ENCODE results near the gene ATP6V1G2.
"Not testable (repeated sequence)": the region's sequence is repeated elsewhere in the genome, so short reads cannot be mapped to it uniquely, and the experiment has no call there.

Gene ATP6V1G2

GRCh38 chr6:31528307-31528777 is 18.1 kb downstream of the ATP6V1G2 start:
- H3K27ac ChIP-seq: no peak overlapping the region
- TF ChIP-seq, protein P1, sequence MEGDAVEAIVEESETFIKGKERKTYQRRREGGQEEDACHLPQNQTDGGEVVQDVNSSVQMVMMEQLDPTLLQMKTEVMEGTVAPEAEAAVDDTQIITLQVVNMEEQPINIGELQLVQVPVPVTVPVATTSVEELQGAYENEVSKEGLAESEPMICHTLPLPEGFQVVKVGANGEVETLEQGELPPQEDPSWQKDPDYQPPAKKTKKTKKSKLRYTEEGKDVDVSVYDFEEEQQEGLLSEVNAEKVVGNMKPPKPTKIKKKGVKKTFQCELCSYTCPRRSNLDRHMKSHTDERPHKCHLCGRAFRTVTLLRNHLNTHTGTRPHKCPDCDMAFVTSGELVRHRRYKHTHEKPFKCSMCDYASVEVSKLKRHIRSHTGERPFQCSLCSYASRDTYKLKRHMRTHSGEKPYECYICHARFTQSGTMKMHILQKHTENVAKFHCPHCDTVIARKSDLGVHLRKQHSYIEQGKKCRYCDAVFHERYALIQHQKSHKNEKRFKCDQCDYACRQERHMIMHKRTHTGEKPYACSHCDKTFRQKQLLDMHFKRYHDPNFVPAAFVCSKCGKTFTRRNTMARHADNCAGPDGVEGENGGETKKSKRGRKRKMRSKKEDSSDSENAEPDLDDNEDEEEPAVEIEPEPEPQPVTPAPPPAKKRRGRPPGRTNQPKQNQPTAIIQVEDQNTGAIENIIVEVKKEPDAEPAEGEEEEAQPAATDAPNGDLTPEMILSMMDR (conservative IDR thresholded peaks at IDR 0.05): no peak

GRCh38 chr6:31525932-31526591 is 20.3 kb downstream of the ATP6V1G2 start:
- TF ChIP-seq, protein P1 (conservative IDR thresholded peaks at IDR 0.05): no peak

DNA sequence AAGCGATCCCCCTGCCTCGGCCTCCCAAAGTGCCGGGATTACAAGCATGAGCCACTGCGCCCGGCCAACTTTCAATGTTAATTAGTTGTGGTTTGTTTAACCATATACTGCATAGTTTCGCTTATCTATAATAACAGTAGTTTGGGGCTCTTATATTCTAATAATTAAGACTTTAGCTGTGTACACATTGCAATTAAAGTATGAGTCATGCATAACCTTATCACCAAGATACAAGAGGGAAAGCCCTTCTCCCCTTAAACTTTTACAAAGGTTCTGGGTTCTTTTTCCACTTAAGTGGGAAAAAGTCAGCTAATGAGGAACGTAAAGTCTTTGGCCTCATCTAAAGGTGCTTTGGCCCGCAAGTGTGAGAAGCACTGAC is 20.9 kb downstream of the ATP6V1G2 start:
- TF ChIP-seq, protein P1 (conservative IDR thresholded peaks at IDR 0.05): no peak
- no peak overlapping the region for H3K27ac ChIP-seq

More at GRCh38 chr6:31525932-31526591, 20.3 kb downstream of the ATP6V1G2 start:
- no peak overlapping the region for H3K27ac ChIP-seq

GRCh38 chr6:31521835-31522234 is 24.6 kb downstream of the ATP6V1G2 start:
- no peak overlapping the region for H3K27ac ChIP-seq
- TF ChIP-seq, protein P1 (conservative IDR thresholded peaks at IDR 0.05): no peak

DNA sequence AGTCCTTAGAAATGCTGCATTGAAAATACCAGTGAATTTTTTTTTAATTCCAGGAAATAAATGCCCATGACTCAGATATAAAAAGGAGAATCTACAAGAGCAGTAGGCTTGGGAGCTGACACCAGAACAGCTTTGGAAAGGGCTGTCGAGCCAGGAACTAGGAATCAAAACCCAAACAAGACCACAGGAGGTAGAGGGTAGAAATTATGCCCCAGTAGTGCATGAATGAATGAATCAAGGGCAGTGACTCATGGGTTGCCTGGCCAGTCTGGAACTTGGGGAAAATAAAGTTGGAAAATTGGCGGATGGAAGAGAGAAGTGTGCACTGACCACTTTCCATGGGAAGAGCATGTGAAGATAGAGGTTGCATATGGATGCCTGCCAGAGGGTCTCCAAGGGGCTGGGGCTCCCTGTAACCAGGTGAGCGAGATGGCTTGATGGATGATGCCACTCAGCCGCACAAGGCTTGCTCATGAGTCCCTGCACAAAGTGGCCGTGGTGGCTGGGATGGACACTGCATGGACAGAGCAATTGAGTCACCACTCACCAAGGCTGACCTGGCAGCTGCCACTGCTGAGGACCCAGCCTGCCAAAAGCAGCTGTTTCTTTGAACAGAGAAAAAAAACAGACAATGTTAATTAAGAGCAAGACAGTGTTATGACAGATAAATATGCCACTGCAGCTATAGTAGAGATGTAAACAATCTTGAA is 32.8 kb downstream of the ATP6V1G2 start:
- H3K27ac ChIP-seq: no peak overlapping the region

GRCh38 chr6:31510007-31510406 is 36.4 kb downstream of the ATP6V1G2 start:
- no peak overlapping the region for H3K27ac ChIP-seq
- TF ChIP-seq, protein P1 (conservative IDR thresholded peaks at IDR 0.05): no peak

More for the DNA sequence above, 32.8 kb downstream of the ATP6V1G2 start:
- TF ChIP-seq, protein P1 (conservative IDR thresholded peaks at IDR 0.05): no peak

DNA sequence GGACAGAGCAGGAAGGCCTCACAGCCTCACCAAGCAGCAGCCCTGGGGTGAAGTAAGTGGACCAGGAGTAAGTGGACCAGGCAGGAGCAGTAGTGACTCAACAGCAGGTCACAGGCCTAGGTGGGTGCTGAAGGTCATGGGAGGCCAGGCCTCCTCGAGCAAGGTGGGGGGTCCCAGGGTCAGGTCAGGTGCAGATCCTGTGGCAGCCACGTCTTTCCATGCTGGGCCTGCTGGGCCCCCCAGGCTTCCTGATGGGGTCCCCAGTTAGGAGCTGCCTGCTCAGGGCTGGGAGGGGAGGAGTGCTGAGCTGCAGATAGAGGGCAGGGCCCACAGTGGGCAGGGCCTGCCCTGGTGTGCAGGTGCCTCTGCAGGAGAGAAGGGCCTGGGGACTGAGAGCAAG is 37.4 kb downstream of the ATP6V1G2 start:
- not testable (repeated sequence) for H3K27ac ChIP-seq

- TF ChIP-seq, protein P1 (conservative IDR thresholded peaks at IDR 0.05): no peak
- H3K27ac ChIP-seq: no peak overlapping the region
Observed at GRCh38 chr6:31502586-31502985, 43.8 kb downstream of the ATP6V1G2 start.

- not testable (repeated sequence) for H3K27ac ChIP-seq
Observed at GRCh38 chr6:31499648-31500047, 46.8 kb downstream of the ATP6V1G2 start.

Data from VCaP (cell line).